GM12878 (cell line): Measurements from ENCODE around the gene RP9. TPM values are rescaled to one million over a fixed set of nuclear protein-coding genes. Genes with fewer than 3 reads are reported as not detected.

Experiments
- ATAC-seq: fragments of 200-7000 bp; cut with Tn5 transposase; 3 replicates; pipeline ENCODE4 v1.9.1; 2020; ENCODE audit warnings: mild to moderate bottlenecking, moderate library complexity
- BruUV-seq: library from RNA; stranded (reverse); fragments of 400-500 nt; replicated peaks from 2 replicates; lab custom pipeline; 2021; lab: Mats Ljungman, UMichigan
- CTCF ChIA-PET: fragments of 300-600 bp; sonication (Branson Sonifier 250); formaldehyde crosslinking; extraction: SDS; loops from one replicate; lab custom pipeline; 2021; ENCODE audit warnings: inconsistent platforms; lab: Yijun Ruan, JAX
- POLR2A ChIA-PET: fragments of 350-600 bp; formaldehyde crosslinking; extraction: SDS; loops from one replicate; lab custom pipeline; 2021; ENCODE audit warnings: inconsistent platforms; lab: Charles Lee
- RAD21 ChIA-PET: fragments of 300-600 bp; sonication (Branson Sonifier 250); formaldehyde crosslinking; loops from one replicate; lab custom pipeline; 2023; ENCODE audit warnings: antibody characterized with exemption; ENCODE audit not compliant: unreplicated experiment; lab: Charles Lee
- SMC1A ChIA-PET: fragments of 300-600 bp; sonication (Branson Sonifier 250); formaldehyde crosslinking; loops from one replicate; lab custom pipeline; 2023; ENCODE audit not compliant: unreplicated experiment, uncharacterized antibody; lab: Charles Lee
- DNase-seq: peaks from one replicate; pipeline ENCODE4 v3.0.0-alpha.2; 2011; ENCODE audit warnings: low read depth, low spot score
- FAIRE-seq: peaks from 3 replicates; lab custom pipeline; 2011; peaks lifted over from hg19 to GRCh38; lab: Jason Lieb, UNC
- H2AFZ ChIP-seq: 2 replicates; pipeline ENCODE4 v1.6.0; 2011; ENCODE audit warnings: low read depth, low read length, control low read depth; ENCODE audit not compliant: control insufficient read depth
- H3K27ac ChIP-seq: 2 replicates; pipeline ENCODE4 v1.5.1; 2011; ENCODE audit warnings: control low read depth; ENCODE audit not compliant: control insufficient read depth, insufficient read depth
- H3K27me3 ChIP-seq, 2 experiments: replicated peaks in 1 of 2; 2 replicates each; pipeline versions ENCODE4 v1.6.0 to v1.6.1; 2011; ENCODE audit warnings: low read length in 1 of 2; ENCODE audit not compliant: control insufficient read depth in 2 of 2, insufficient read depth in 2 of 2
- H3K36me3 ChIP-seq, 2 experiments: 2 replicates each; pipeline ENCODE4 v1.5.1; 2011; ENCODE audit warnings: low read length in 1 of 2; ENCODE audit not compliant: control insufficient read depth in 2 of 2, insufficient read depth in 2 of 2
- H3K4me1 ChIP-seq: 2 replicates; pipeline ENCODE4 v1.6.1; 2011; ENCODE audit warnings: mild to moderate bottlenecking, low read length, moderate library complexity, mixed read lengths; ENCODE audit not compliant: control insufficient read depth, insufficient read depth
- H3K4me2 ChIP-seq: 2 replicates; pipeline ENCODE4 v1.6.0; 2011; ENCODE audit warnings: control low read depth; ENCODE audit not compliant: control insufficient read depth, insufficient read depth
- H3K4me3 ChIP-seq: fragments of 200-600 bp; sonication (generic); 2 replicates; pipeline ENCODE4 v1.5.1; 2016
- H3K79me2 ChIP-seq: 2 replicates; pipeline ENCODE4 v1.6.0; 2011; ENCODE audit warnings: low read length; ENCODE audit not compliant: control insufficient read depth, insufficient read depth
- H3K9ac ChIP-seq: 2 replicates; pipeline ENCODE4 v1.8.0; 2011; ENCODE audit warnings: low read length, control low read depth, mixed read lengths; ENCODE audit not compliant: control insufficient read depth, insufficient read depth
- H3K9me3 ChIP-seq: replicated peaks from 3 replicates; pipeline ENCODE4 v1.5.1; 2011; ENCODE audit warnings: mild to moderate bottlenecking, low read length; ENCODE audit not compliant: control insufficient read depth, insufficient read depth
- H4K20me1 ChIP-seq: 2 replicates; pipeline ENCODE4 v1.6.0; 2011; ENCODE audit not compliant: control insufficient read depth, insufficient read depth
- ATF2 ChIP-seq: IDR thresholded peaks from 2 replicates; pipeline ENCODE4 v1.6.1; 2012; ENCODE audit warnings: low read length, inconsistent platforms
- CREB1 ChIP-seq: IDR thresholded peaks from 2 replicates; pipeline ENCODE4 v1.6.1; 2012; ENCODE audit warnings: low read depth, mild to moderate bottlenecking, inconsistent platforms
- E2F8 ChIP-seq: fragments of 450-650 bp; IDR thresholded peaks from 2 replicates; pipeline ENCODE4 v1.6.1; 2018; ENCODE audit warnings: mild to moderate bottlenecking, low read depth, moderate library complexity; ENCODE audit not compliant: partially characterized antibody
- E4F1 ChIP-seq: fragments of 450-650 bp; IDR thresholded peaks from 2 replicates; pipeline ENCODE4 v1.6.1; 2018; ENCODE audit warnings: borderline replicate concordance, mild to moderate bottlenecking; ENCODE audit not compliant: partially characterized antibody
- NR2C2 ChIP-seq: IDR thresholded peaks from 2 replicates; pipeline ENCODE4 v1.6.1; 2011; ENCODE audit warnings: borderline replicate concordance, low read depth; ENCODE audit not compliant: control insufficient read depth, insufficient read length
- SUZ12 ChIP-seq: fragments of 200-600 bp; sonication (generic); IDR thresholded peaks from one replicate; pipeline ENCODE4 v1.6.1; 2018; ENCODE audit warnings: antibody characterized with exemption, mild to moderate bottlenecking; ENCODE audit not compliant: unreplicated experiment
- ZBTB33 ChIP-seq: fragments of 450-650 bp; IDR thresholded peaks from 2 replicates; pipeline ENCODE4 v1.6.1; 2017; ENCODE audit warnings: mild to moderate bottlenecking
- ZBTB40 ChIP-seq: fragments of 450-650 bp; IDR thresholded peaks from 2 replicates; pipeline ENCODE4 v1.6.1; 2016; ENCODE audit warnings: mild to moderate bottlenecking, moderate library complexity, borderline replicate concordance
- ZNF384 ChIP-seq: IDR thresholded peaks from 2 replicates; pipeline ENCODE4 v1.6.1; 2012; ENCODE audit warnings: low read depth, mild to moderate bottlenecking, low read length, improper control_type of control experiment, borderline replicate concordance
- WGBS: methylation state at CpG from one replicate; pipeline ENCODE4 v1.1.6; 2016; ENCODE audit warnings: low lambda C conversion rate; ENCODE audit not compliant: insufficient replicate concordance, insufficient coverage; ENCODE audit errors: missing lambda C conversion rate; 5-methylcytosine and 5-hydroxymethylcytosine counted together
- in situ Hi-C: fragments of 300-500 bp; cut with MboI; formaldehyde crosslinking; loops from 9 replicates; pipeline ENCODE4 v1.14.3; 2018; ENCODE audit warnings: mixed read lengths
- intact Hi-C: fragments of 100-400 bp; cut with micrococcal nuclease; formaldehyde crosslinking; loops from one replicate; pipeline ENCODE4 v1.14.2; 2022; ENCODE audit not compliant: unreplicated experiment
- polyA plus RNA-seq, 11 experiments: library from polyadenylated mRNA; depleted of rRNA in 4 of 11; unstranded in 6 of 11; stranded (reverse) in 5 of 11; fragments of >200 nt; fragmentation: Nextera tagmentation in 4 of 11; fragmentation: Illumina TruSeq in 1 of 11; extraction: Ambion mirVana in 4 of 11; extraction: Trizol in 1 of 11; gene quantifications; 1 replicate in 1 of 11; 2 replicates in 10 of 11; pipeline versions ENCODE4 v1.2.1 to v1.2.3, GENCODE V29; 2011 to 2016; ENCODE audit warnings: inconsistent platforms in 2 of 11, missing spikeins in 2 of 11, low read depth in 1 of 11
- total RNA-seq, 4 experiments: library from RNA; depleted of rRNA in 3 of 4; stranded (reverse); fragments of >200 nt in 3 of 4; fragmentation: Illumina TruSeq in 1 of 4; extraction: Trizol in 1 of 4; gene quantifications; 2 replicates each; pipeline versions ENCODE4 v1.2.1 to v1.2.3, GENCODE V29; 2013 to 2021

RP9 gene
- total and polyA plus RNA-seq, 10 of the 15 experiments (the other 5 are each of a cell fraction or from before 2014, with no cell fraction given) = 7.6 to 25.3 (median 16.9) TPM

- FAIRE-seq (no peak), DNase-seq (no peak), ATAC-seq (no peak)
- in situ Hi-C loops (no loop called here), intact Hi-C loops (no loop called here)
- WGBS = 48% methylated on average over 2 of the region's 2 CpGs
- Histone ChIP-seq H3K4me1 (no peaks in the 10 kb centered on the region), H3K79me2 (no peaks in the 10 kb centered on the region), H2AFZ (no peak overlapping the region), H3K4me3 (no peak overlapping the region), H3K9ac (no peak overlapping the region), H3K4me2 (no peak overlapping the region), H3K27ac (no peak overlapping the region), H4K20me1 (no peaks in the 10 kb centered on the region), H3K27me3 (peaks cover 0 to 2% of the 10 kb centered on the region in 2 experiments; a peak in 1 of 4 replicates), H3K36me3 (no peaks in the 10 kb centered on the region), H3K9me3 (peaks cover 9% of the 10 kb centered on the region; the same call in 2 of the 3 replicates)
- POLR2A ChIA-PET = interaction anchor here (0.7 kb wide), 1 partner anchor 11 kb away, joined by 3 read pairs; no protein-coding TSS in a partner anchor
- RAD21 ChIA-PET = interaction anchor here (1.0 to 1.4 kb wide), 2 partner anchors 35 to 272 kb away, joined by 3 read pairs; no protein-coding TSS in a partner anchor
- no TSS peak for BruUV-seq
- CTCF ChIA-PET = interaction anchor here (0.5 to 1.8 kb wide), 5 partner anchors 20 to 226 kb away, joined by 3 to 5 read pairs (median 3); no protein-coding TSS in a partner anchor
- SMC1A ChIA-PET = interaction anchor here (1.4 to 2.4 kb wide), 3 partner anchors 9 to 20 kb away, joined by 3 to 6 read pairs (median 6); no protein-coding TSS in a partner anchor
- TF ChIP-seq CREB1 (no peak), ZBTB40 (no peak), ATF2 (no peak), ZBTB33 (no peak), ZNF384 (no peak), SUZ12 (no peak), NR2C2 (no peak), E2F8 (no peak), E4F1 (no peak)
Observed at GRCh38 chr7:33072471-33072870, 36.7 kb downstream of the RP9 start.
